ENCODE data around the gene NPAS4. TPM values are rescaled to one million over a fixed set of nuclear protein-coding genes. Genes with fewer than 3 reads are reported as not detected.

NPAS4 gene
- total and polyA plus RNA-seq, 2 of the 13 experiments (the other 11 are each of a cell fraction or from before 2014, with no cell fraction given), result not detected

DNA sequence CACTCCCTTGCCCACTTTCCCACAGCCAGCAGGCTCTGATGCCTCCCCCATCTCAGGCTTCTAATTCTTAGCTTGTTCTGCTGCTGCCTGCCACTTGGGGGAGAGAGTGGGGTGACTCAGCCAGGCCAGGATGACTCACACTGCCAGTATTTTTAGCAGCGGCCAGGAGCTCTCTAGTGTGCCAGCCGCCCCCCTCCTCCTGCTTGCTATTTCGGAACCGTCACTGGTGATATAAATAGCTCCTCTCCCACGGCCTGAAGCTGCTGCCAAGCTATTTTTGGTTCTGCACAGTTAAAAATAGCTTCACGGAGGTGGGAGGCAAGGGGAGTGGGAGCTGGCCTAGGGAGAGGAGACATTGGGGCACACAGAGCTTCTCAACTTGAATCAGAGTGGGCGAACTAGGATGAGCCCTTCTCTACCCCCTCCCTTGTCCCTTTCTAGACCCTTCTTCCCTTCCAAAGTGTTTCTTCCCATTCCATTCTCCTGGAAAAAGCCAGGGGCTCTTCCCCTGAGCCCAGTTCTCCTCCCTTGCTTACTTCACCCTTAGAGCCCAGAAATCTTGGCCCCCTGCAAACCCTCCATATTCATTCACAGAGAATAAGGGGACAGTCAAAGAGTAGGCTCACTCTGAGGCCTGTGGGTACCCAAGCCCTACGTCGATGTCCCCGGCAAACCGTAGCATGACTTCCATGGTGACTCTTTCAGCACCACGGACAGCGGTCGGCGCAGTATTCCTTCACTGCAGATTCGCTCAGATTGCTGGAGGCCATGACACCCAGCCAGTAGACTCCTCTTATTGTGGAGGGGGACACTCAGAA, 2.5 kb upstream of the NPAS4 start (continued):
- TF ChIP-seq, protein P1, sequence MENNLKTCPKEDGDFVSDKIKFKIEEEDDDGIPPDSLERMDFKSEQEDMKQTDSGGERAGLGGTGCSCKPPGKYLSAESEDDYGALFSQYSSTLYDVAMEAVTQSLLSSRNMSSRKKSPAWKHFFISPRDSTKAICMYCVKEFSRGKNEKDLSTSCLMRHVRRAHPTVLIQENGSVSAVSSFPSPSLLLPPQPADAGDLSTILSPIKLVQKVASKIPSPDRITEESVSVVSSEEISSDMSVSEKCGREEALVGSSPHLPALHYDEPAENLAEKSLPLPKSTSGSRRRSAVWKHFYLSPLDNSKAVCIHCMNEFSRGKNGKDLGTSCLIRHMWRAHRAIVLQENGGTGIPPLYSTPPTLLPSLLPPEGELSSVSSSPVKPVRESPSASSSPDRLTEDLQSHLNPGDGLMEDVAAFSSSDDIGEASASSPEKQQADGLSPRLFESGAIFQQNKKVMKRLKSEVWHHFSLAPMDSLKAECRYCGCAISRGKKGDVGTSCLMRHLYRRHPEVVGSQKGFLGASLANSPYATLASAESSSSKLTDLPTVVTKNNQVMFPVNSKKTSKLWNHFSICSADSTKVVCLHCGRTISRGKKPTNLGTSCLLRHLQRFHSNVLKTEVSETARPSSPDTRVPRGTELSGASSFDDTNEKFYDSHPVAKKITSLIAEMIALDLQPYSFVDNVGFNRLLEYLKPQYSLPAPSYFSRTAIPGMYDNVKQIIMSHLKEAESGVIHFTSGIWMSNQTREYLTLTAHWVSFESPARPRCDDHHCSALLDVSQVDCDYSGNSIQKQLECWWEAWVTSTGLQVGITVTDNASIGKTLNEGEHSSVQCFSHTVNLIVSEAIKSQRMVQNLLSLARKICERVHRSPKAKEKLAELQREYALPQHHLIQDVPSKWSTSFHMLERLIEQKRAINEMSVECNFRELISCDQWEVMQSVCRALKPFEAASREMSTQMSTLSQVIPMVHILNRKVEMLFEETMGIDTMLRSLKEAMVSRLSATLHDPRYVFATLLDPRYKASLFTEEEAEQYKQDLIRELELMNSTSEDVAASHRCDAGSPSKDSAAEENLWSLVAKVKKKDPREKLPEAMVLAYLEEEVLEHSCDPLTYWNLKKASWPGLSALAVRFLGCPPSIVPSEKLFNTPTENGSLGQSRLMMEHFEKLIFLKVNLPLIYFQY (CRISPR knock-in tag; IDR thresholded peaks at IDR 0.05; ENCODE audit: borderline replicate concordance), result peak; percentile 80
- TF ChIP-seq TAF15 (IDR thresholded peaks at IDR 0.05; ENCODE audit: low read depth, low read length, poor library complexity, severe bottlenecking) (no peak), ZNF451 (CRISPR knock-in tag; IDR thresholded peaks at IDR 0.05) (peak; percentile 47; the same call in 1 of the 2 replicates), MTA3 (CRISPR knock-in tag; IDR thresholded peaks at IDR 0.05) (no peak), CREM (IDR thresholded peaks at IDR 0.05) (no peak), CREM (CRISPR knock-in tag; IDR thresholded peaks at IDR 0.05) (no peak), ZEB1 (IDR thresholded peaks at IDR 0.05; ENCODE audit: insufficient replicate concordance, low read depth) (no peak), ZNF781 (CRISPR knock-in tag; IDR thresholded peaks at IDR 0.05; ENCODE audit: borderline replicate concordance, not compliant biosample characterization) (peak; percentile 73), ZNF670 (CRISPR knock-in tag; IDR thresholded peaks at IDR 0.05; ENCODE audit: borderline replicate concordance) (no peak), ZNF720 (CRISPR knock-in tag; IDR thresholded peaks at IDR 0.05) (no peak), RXRB (CRISPR knock-in tag; IDR thresholded peaks at IDR 0.05; ENCODE audit: borderline replicate concordance) (peak; percentile 73), ZC3H13 (CRISPR knock-in tag; IDR thresholded peaks at IDR 0.05) (0 out of 2 replicates have a peak, but pooled peaks have one; percentile 28), ZNF121 (CRISPR knock-in tag; IDR thresholded peaks at IDR 0.05) (no peak), ZNF567 (CRISPR knock-in tag; IDR thresholded peaks at IDR 0.05; ENCODE audit: borderline replicate concordance) (no peak), KLF11 (CRISPR knock-in tag; IDR thresholded peaks at IDR 0.05) (peak; percentile 96)
- TF ChIP-seq, protein P2, sequence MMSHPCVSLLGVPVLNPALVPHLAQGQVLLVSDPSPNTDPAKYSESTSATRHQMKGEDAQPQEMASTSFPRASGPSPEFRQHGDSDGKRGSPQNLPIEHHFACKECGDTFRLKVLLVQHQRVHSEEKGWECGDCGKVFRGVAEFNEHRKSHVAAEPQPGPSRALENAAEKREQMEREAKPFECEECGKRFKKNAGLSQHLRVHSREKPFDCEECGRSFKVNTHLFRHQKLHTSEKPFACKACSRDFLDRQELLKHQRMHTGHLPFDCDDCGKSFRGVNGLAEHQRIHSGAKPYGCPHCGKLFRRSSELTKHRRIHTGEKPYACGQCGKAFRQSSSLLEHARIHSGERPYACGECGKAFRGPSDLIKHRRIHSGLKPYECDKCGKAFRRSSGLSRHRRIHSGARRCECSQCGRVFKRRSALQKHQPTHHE (CRISPR knock-in tag; IDR thresholded peaks at IDR 0.05; ENCODE audit: borderline replicate concordance), result peak; percentile 69; the same call in 1 of the 2 replicates
- TF ChIP-seq, protein P3, sequence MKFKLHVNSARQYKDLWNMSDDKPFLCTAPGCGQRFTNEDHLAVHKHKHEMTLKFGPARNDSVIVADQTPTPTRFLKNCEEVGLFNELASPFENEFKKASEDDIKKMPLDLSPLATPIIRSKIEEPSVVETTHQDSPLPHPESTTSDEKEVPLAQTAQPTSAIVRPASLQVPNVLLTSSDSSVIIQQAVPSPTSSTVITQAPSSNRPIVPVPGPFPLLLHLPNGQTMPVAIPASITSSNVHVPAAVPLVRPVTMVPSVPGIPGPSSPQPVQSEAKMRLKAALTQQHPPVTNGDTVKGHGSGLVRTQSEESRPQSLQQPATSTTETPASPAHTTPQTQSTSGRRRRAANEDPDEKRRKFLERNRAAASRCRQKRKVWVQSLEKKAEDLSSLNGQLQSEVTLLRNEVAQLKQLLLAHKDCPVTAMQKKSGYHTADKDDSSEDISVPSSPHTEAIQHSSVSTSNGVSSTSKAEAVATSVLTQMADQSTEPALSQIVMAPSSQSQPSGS (CRISPR knock-in tag; IDR thresholded peaks at IDR 0.05), result peak; percentile 59; the same call in 1 of the 2 replicates
- TF ChIP-seq, protein P4, sequence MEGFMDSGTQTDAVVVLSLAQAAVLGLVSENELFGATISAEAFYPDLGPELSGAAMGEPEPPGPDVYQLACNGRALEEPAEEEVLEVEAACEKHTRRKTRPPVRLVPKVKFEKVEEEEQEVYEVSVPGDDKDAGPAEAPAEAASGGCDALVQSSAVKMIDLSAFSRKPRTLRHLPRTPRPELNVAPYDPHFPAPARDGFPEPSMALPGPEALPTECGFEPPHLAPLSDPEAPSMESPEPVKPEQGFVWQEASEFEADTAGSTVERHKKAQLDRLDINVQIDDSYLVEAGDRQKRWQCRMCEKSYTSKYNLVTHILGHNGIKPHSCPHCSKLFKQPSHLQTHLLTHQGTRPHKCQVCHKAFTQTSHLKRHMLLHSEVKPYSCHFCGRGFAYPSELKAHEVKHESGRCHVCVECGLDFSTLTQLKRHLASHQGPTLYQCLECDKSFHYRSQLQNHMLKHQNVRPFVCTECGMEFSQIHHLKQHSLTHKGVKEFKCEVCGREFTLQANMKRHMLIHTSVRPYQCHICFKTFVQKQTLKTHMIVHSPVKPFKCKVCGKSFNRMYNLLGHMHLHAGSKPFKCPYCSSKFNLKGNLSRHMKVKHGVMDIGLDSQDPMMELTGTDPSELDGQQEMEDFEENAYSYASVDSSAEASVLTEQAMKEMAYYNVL (CRISPR knock-in tag; IDR thresholded peaks at IDR 0.05; ENCODE audit: borderline replicate concordance), result no peak
- TF ChIP-seq, protein P5, sequence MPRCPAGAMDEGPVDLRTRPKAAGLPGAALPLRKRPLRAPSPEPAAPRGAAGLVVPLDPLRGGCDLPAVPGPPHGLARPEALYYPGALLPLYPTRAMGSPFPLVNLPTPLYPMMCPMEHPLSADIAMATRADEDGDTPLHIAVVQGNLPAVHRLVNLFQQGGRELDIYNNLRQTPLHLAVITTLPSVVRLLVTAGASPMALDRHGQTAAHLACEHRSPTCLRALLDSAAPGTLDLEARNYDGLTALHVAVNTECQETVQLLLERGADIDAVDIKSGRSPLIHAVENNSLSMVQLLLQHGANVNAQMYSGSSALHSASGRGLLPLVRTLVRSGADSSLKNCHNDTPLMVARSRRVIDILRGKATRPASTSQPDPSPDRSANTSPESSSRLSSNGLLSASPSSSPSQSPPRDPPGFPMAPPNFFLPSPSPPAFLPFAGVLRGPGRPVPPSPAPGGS (CRISPR knock-in tag; IDR thresholded peaks at IDR 0.05), result no peak

Measured in HepG2 (cell line).